ENCODE results near the gene SLC30A3.

SLC30A3 gene

DNA sequence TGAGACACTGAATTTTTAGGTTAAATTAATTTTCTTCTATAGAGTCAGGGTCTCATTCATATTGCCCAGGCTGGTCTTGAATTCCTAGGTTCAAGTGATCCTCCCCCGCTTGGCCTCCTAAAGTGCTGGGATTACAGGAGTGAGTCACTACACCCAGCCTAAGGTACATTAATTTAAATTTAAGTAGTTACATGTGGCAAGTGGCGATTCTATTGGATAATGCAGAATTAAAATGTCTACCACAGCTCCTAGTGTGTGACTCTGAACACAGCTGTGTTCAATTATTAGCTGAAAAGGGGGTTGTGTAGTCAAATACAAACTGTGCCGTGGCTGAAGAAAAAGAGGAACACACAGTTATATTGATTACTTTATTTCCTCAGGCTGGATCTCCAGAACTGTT, 47.9 kb downstream of the SLC30A3 start:
- Mint-ChIP-seq H3K36me3 (peaks cover 73% of the 10 kb centered on the region), H3K27ac (no peak overlapping the region), H3K9me3 (no peaks in the 10 kb centered on the region), H3K4me3 (no peak overlapping the region), H3K4me1 (peaks cover 42% of the 10 kb centered on the region)
- no peak for DNase-seq (ENCODE audit: low spot score in 2 of 2)
- no peak for ATAC-seq

DNA sequence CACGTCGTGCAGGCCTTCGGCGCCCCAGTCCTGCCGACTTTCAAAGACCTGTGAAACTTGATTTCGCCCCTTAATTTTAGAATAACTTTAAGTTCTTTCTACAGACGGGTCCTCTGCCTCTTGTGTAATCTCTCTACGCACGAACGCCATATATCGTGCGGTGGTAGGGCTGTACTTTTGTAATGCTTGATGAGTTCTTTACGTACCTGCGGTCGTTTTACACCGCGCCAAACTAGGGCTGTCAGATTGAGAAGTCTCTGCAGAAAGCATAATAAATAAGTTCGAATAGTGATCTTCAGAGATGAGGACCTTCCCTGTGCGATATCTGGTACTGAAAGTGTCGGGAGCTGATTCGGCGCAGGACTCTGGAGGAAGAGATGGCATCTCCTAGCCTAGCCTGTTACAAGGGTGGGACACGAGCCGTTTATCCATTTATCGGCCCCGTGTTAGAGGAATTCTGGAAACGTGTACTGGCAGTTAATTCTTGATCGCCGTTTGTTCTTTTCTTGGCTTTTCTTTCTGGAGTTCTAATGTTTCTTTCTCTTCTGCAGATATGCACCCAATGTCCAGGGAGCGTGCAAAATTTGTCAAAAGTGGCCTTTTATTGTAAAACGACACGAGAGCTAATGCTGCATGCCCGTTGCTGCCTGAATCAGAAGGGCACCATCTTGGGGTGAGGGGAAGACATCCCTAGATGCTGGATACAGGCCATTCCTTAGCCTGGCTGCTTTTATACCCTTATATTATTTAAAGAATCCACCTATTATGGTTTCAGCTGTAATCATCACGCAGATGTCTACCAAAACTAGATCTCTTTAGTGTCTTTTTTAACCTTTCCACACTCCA, 50.0 kb downstream of the SLC30A3 start:
- Mint-ChIP-seq H3K4me3 (peak overlapping the region; percentile 92), H3K4me1 (peaks cover 39% of the 10 kb centered on the region), H3K9me3 (no peaks in the 10 kb centered on the region), H3K27ac (peak overlapping the region; percentile 99), H3K36me3 (peaks cover 69% of the 10 kb centered on the region)
- no peak for DNase-seq (ENCODE audit: low spot score in 2 of 2)
- peak; percentile 55 for ATAC-seq

DNA sequence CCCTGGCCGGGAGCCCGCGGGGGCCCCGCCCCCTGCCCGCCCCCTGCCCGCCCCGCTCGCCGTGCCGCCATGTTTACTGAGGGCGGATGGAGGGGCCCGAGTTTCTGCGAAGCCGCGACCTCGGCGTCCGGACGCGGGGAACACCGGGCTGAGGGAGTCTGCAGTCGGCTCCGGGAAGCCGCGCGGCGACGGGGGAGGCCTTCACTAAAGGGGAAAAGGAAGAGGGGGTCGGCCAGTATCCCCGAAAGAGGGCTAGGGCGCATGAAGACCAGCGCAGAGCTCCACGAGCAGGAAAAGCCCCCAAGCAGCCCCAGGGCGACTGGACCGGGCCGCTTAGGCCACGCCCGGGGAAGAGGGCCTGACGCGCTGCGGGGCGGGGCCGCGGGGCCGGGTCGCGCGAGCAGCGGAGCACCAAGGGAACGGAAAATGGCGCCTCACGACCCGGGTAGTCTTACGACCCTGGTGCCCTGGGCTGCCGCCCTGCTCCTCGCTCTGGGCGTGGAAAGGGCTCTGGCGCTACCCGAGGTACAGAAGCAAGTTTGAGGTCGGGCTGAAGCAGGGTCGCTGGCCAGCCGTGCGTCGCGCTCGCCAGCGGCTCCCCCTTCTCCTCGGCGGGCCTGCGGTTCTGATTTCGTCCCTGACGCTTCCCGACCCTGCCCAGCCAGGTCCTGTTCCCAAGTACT, 50.8 kb downstream of the SLC30A3 start, which contains the start of the genes ATRAID and SLC5A6:
TSS of gene ATRAID (plus strand) at position 99 of the 683 bp plus-strand sequence. CDS start at position 427, 328 bp downstream.
TSS of gene SLC5A6 (minus strand) at position 326 of the 683 bp plus-strand sequence. CDS start 4,618 bp downstream, outside the sequence.
- DNase-seq (ENCODE audit: low spot score in 2 of 2) (peak; percentile 88 to 95), ATAC-seq (peak; percentile 94)
- peak within 1 kb of the TSS; percentile 99 for H3K27ac Mint-ChIP-seq
- no peaks in the 10 kb centered on the region for H3K9me3 Mint-ChIP-seq
- H3K36me3 Mint-ChIP-seq = peaks cover 68% of the 10 kb centered on the region
- peak within 1 kb of the TSS; percentile 92 for H3K4me3 Mint-ChIP-seq
- peaks cover 32% of the 10 kb centered on the region for H3K4me1 Mint-ChIP-seq

DNA sequence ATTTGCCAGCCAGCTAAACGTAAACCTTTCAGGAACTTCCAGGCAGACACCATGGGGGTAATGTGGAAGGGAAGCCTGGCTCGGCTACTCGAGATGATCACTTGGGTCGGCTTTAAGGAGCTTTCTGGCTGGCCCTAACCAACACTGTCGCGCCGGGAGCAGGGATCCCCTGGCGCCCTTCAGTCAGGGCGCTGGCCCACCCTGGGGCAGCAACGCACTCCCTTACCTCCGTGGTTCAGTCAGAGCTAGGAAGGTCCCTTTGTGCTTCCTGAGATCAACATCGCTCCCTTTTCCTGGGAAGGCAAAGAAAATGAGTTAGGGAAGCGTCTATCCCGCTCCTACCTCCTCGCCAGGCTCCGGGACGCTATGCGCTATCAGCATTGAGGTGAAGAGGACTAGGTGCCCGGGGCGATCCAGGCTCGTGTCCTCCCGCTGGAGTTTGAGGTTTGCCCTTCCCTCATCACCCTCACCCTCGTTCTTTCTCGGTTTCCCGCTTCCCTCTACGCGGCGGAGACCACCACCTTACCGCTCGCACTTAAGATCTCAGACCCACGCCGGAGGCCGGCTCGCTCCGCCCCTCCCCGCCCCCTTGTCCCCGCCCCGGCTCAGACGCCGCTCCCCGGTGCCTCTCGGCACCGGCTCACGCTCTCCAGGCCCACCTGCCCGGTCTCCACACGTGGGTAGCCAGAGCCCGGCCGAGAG, 51.5 kb downstream of the SLC30A3 start:
- Mint-ChIP-seq H3K27ac (peak overlapping the region; percentile 99), H3K4me1 (peaks cover 25% of the 10 kb centered on the region), H3K9me3 (no peaks in the 10 kb centered on the region), H3K4me3 (peak overlapping the region; percentile 92), H3K36me3 (peaks cover 68% of the 10 kb centered on the region)
- no peak for DNase-seq (ENCODE audit: low spot score in 2 of 2)
- ATAC-seq = no peak

DNA sequence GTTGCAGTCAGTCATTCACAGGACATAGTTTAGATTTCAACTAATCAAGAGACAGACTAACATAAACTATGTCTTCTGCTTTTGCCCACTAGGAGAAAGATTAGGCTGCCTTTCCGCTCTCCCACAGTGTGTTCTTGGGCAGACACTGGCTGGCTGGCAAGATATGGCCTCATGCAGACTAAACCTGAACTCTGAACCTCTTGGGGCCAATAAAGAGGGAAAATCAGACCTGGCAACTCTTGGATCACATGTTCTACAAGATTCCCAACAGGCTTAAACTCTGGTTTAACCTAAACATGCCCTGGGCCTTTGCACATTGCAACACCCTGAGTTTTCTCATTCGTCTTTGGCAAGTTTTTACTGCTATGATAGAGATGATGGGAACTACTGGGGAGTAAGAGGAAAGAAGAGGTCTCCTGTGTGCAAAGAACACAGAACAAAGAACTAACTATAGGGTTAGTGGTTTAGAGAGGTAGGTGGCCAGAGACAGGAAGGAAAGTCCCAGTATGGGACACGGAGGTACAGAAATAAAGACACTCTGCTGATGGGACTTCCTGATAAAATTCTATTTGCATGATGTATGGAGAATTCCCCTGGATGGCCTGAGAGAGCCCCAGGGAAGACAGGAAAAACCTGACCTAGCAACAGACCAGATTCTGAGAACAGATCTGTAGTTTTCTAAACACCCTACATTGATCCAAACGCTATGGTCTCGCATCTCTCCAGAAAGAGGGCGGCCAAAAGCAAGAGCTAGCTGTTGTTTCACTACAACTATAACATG, 53.0 kb downstream of the SLC30A3 start:
- no peaks in the 10 kb centered on the region for H3K9me3 Mint-ChIP-seq
- peak overlapping the region; percentile 19 for H3K4me3 Mint-ChIP-seq
- H3K27ac Mint-ChIP-seq = peak overlapping the region; percentile 30
- peaks cover 29% of the 10 kb centered on the region for H3K4me1 Mint-ChIP-seq
- ATAC-seq (no peak), DNase-seq (ENCODE audit: low spot score in 2 of 2) (no peak)
- peaks cover 71% of the 10 kb centered on the region for H3K36me3 Mint-ChIP-seq

DNA sequence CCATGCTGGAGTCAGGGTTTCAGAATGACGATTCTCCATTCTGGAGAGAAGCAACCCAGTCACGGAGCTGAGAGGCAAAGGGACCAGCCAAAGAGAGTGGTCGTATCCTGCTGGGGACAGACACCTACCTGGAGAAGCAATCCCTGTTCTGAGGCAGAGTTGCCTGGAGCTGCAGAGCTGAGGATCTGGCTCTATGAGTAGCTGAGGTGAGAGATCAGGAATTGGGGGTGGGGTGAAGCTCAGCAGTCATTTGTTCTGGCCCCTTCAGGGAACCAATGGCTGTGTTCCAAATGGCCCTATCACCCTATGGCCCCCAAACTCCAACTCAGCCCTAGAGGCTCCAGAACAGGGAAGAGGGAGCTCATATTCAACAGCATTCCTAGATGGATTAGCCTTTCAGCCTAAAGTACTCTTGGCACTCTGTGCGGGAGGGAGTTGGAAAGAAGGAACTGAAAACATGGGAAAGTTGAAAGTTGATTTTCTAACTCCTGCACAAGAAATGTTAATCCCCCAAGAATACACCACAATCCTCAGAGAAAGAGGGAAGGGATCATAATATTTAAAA, 54.3 kb downstream of the SLC30A3 start:
- H3K36me3 Mint-ChIP-seq = peaks cover 68% of the 10 kb centered on the region
- no peak overlapping the region for H3K27ac Mint-ChIP-seq
- DNase-seq (ENCODE audit: low spot score in 2 of 2) (no peak), ATAC-seq (no peak)
- H3K4me1 Mint-ChIP-seq = peaks cover 31% of the 10 kb centered on the region
- H3K4me3 Mint-ChIP-seq = no peak overlapping the region
- H3K9me3 Mint-ChIP-seq = no peaks in the 10 kb centered on the region

DNA sequence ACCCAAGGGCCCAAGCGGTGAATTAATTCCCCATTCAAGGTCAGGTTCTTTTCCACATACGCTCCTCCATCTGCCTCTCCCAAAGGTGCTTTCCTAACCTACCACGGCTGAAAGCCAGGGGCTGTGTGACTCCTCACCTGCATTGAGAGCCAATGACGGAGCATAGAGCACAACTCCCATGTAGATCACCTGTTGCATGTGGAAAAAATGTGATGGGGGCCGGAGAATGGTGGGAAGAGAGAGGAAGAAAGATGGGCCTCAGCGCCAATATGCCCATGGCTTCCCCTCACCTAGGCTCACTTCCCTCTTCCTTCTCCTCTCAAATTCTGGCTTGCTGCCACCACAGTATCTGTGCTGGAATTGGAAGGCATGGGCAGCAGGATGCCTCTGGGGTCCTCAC, 56.5 kb downstream of the SLC30A3 start:
- Mint-ChIP-seq H3K9me3 (no peaks in the 10 kb centered on the region), H3K4me1 (peaks cover 28% of the 10 kb centered on the region), H3K27ac (no peak overlapping the region), H3K36me3 (peaks cover 77% of the 10 kb centered on the region), H3K4me3 (no peak overlapping the region)
- DNase-seq (ENCODE audit: low spot score in 2 of 2) = no peak
- no peak for ATAC-seq

DNA sequence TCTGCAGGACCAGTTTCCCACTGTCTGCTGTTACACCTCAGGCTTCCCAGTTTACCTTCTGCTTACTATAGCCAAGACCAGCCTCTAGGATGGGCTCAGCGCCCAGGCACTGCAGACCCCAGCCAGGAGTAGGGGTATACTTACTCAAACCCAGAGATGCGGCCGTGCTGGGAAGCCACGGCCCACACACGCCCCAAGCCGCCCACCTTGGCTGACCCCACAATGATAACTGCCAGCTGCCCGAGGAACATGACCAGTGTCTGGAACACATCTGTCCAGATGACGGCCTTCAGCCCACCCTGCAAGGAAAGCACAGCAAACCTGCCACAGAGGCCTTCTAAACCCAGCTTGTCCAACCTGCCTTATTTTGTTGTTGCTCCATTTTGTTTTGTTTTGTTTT, 57.6 kb downstream of the SLC30A3 start:
- Mint-ChIP-seq H3K27ac (peak overlapping the region; percentile 43), H3K4me3 (no peak overlapping the region), H3K4me1 (peaks cover 28% of the 10 kb centered on the region), H3K9me3 (no peaks in the 10 kb centered on the region), H3K36me3 (peaks cover 78% of the 10 kb centered on the region)
- no peak for DNase-seq (ENCODE audit: low spot score in 2 of 2)
- ATAC-seq = no peak

DNA sequence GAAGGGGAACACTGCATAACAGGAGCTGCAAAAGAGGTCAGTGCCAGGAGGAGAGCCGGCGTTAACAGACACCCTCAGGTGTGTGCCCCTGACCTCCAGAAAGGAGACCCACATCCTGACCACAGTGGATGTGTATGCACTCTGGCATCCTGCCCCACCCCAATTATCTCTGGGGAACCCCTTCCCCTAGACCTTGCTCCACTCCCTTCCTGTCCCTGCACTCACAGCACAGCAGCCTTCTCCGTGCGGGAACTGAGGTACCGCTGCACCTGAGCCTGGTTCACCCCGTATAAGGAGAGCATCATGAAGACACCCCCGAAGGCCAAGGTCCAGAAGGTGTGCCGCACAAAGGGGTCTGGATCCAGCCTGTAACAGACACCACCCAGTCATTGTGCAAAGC, 58.3 kb downstream of the SLC30A3 start:
- Mint-ChIP-seq H3K9me3 (no peaks in the 10 kb centered on the region), H3K36me3 (peaks cover 73% of the 10 kb centered on the region), H3K27ac (peak overlapping the region; percentile 43), H3K4me1 (peaks cover 22% of the 10 kb centered on the region), H3K4me3 (no peak overlapping the region)
- ATAC-seq (no peak), DNase-seq (ENCODE audit: low spot score in 2 of 2) (no peak)

DNA sequence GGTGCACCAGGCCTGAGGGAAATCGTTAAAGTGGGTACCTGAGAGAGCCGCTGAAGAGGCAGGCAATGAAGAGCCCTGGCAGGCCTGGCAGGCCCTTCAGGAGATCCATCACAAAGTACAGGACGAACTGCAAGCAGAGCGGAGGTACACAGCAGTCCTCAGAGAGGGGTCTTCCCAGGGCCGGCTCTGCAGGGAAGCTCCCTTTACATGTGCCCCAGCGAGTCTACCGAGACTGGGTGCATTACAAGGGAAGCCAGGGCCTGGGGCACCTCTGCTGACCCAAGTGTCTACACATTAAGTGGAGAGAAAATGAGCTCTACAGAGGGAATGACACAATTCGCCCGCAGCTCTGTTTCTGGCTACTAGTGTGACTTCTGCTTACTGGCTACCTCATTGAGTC, 59.1 kb downstream of the SLC30A3 start:
- Mint-ChIP-seq H3K4me3 (no peak overlapping the region), H3K9me3 (no peaks in the 10 kb centered on the region), H3K4me1 (peaks cover 18% of the 10 kb centered on the region), H3K36me3 (peaks cover 68% of the 10 kb centered on the region), H3K27ac (no peak overlapping the region)
- ATAC-seq (no peak), DNase-seq (ENCODE audit: low spot score in 2 of 2) (no peak)

All from stimulated activated effector memory CD8-positive, alpha-beta T cell treated with anti-CD3 and anti-CD28 coated beads, Interleukin-12 subunit alpha, Interleukin-12 subunit beta, amount 100 ng/mL, for 72 hours (primary cell).